AG09309 (cell line): ENCODE results near the gene NVL.

Experiments used
- DNase-seq: peaks from one replicate; pipeline ENCODE4 v3.0.0-alpha.2; 2010; ENCODE audit warnings: low read depth
- H3K4me3 ChIP-seq: 2 replicates; pipeline ENCODE4 v1.5.1; 2011; ENCODE audit warnings: mild to moderate bottlenecking, low read depth, low read length, moderate library complexity; ENCODE audit not compliant: control insufficient read depth
- CTCF ChIP-seq: IDR thresholded peaks from 2 replicates; pipeline ENCODE4 v1.5.1; 2011; ENCODE audit warnings: mild to moderate bottlenecking, low read depth, low read length, inconsistent platforms; ENCODE audit not compliant: insufficient read depth, control insufficient read depth; ENCODE audit errors: missing control alignments

The NVL gene

GRCh38 chr1:224198572-224198971 is 131.4 kb downstream of the NVL start:
- H3K4me3 ChIP-seq: no peak overlapping the region
- DNase-seq: no peak
- no peak for TF ChIP-seq CTCF

- no peak overlapping the region for H3K4me3 ChIP-seq
- DNase-seq: no peak
- no peak for TF ChIP-seq CTCF
Observed at GRCh38 chr1:224196813-224197600, 133.0 kb downstream of the NVL start.

- H3K4me3 ChIP-seq: no peak overlapping the region
- no peak for TF ChIP-seq CTCF
- no peak for DNase-seq
Observed at GRCh38 chr1:224193319-224193966, 136.5 kb downstream of the NVL start.

- no peak for TF ChIP-seq CTCF
- H3K4me3 ChIP-seq: no peak overlapping the region
- DNase-seq: no peak
Observed at GRCh38 chr1:224192082-224192788, 137.7 kb downstream of the NVL start.

GRCh38 chr1:224189561-224189960 is 140.4 kb downstream of the NVL start:
- no peak for TF ChIP-seq CTCF
- H3K4me3 ChIP-seq: no peak overlapping the region
- DNase-seq: no peak

- no peak for DNase-seq
- no peak overlapping the region for H3K4me3 ChIP-seq
- no peak for TF ChIP-seq CTCF
Observed at GRCh38 chr1:224188286-224188685, 141.7 kb downstream of the NVL start.
